Measurements from ENCODE around the gene FBN2. TPM values are rescaled to one million over a fixed set of nuclear protein-coding genes. Genes with fewer than 3 reads are reported as not detected.

The FBN2 gene
- total and polyA plus RNA-seq, 2 of the 4 experiments (the other 2 are of a cell fraction) = 26.7 to 69.0 TPM

DNA sequence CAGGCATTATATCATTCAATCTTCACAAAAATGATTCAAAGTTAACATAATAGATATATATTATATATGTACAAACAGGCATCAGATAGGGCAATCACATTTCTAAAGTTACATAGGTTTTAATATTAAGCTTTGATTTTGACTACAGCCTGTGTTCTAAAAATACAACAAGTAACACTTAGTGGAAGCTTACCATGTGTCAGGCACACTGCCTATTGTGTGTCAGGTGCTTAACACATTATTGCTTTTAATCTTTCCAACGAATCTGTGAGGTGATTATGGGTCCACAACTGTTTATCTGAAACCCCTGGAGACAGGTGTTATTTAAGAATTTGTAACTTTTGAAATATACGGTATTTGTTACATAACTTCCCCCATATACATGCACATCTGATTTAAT lies 25.2 kb downstream of the FBN2 start:
- TF ChIP-seq NFE2L2 (IDR thresholded peaks at IDR 0.05; ENCODE audit: low read depth, low read length) (no peak), RAD21 (IDR thresholded peaks at IDR 0.05; ENCODE audit: low read length) (no peak)
- peaks cover 6% of the 10 kb centered on the region for H3K36me3 ChIP-seq (ENCODE audit: control insufficient read depth, insufficient read depth, low read length)
- POLR2A ChIA-PET (ENCODE audit: unreplicated experiment) = interaction anchor here (0.7 kb wide), 1 partner anchor 15 kb away, joined by 3 read pairs; no protein-coding TSS in a partner anchor
- H4K91ac ChIP-seq (ENCODE audit: insufficient read depth, low read depth, low read length) = no peak overlapping the region
- no peak overlapping the region for H2BK5ac ChIP-seq (ENCODE audit: low read depth, low read length, poor library complexity, severe bottlenecking)
- no peak overlapping the region for H3K18ac ChIP-seq (ENCODE audit: low read depth, low read length)
- dilution Hi-C loops (cut with HindIII; ENCODE audit: low sequenced_read_pairs, unreplicated experiment) = no loop called here
- no peak overlapping the region for H3K23ac ChIP-seq (ENCODE audit: low read depth, low read length)
- H4K8ac ChIP-seq (ENCODE audit: low read depth in 2 of 2, low read length in 2 of 2) = no peak overlapping the region
- no peak overlapping the region for H3K4me3 ChIP-seq (ENCODE audit: insufficient read depth, low read depth, low read length)
- no peaks in the 10 kb centered on the region for H4K20me1 ChIP-seq (ENCODE audit: insufficient read depth, low read length)
- no peak overlapping the region for H2BK120ac ChIP-seq (ENCODE audit: low read depth, low read length)
- no peaks in the 10 kb centered on the region; the same call in 1 of the 2 replicates for H3K4me1 ChIP-seq (ENCODE audit: control insufficient read depth, insufficient read depth, low read length)
- no peak for ATAC-seq (ENCODE audit: low read depth)
- no peak overlapping the region for H3K14ac ChIP-seq (replicated peaks; ENCODE audit: low read depth, low read length)
- no peak overlapping the region for H3K4ac ChIP-seq (ENCODE audit: low read depth, low read length)
- no peak overlapping the region for H3K27ac ChIP-seq (ENCODE audit: insufficient read depth, low read length)
- H3K9ac ChIP-seq (ENCODE audit: low read depth, low read length) = no peak overlapping the region
- CTCF ChIA-PET = interaction anchor here (0.8 kb wide), 1 partner anchor 12 kb away, joined by 5 read pairs; no protein-coding TSS in a partner anchor
- no peaks in the 10 kb centered on the region for H3K79me1 ChIP-seq (ENCODE audit: low read depth in 1 of 2, low read length in 2 of 2)
- H3K27me3 ChIP-seq (ENCODE audit: control insufficient read depth, insufficient read depth, low read length) = no peaks in the 10 kb centered on the region
- in situ Hi-C loops (cut with MboI; ENCODE audit: low sequenced_read_pairs) = loop anchor here (25.0 kb wide), 1 partner anchor 324 kb away; no protein-coding TSS in a partner anchor
- no TSS peak for BruUV-seq (replicated peaks)
- DNase-seq = no peak
- H2BK20ac ChIP-seq (ENCODE audit: low read depth, low read length) = no peak overlapping the region
- no peak overlapping the region for H4K5ac ChIP-seq (ENCODE audit: low read depth, low read length)
- WGBS, 2 experiments (ENCODE audit: extremely low coverage in 2 of 2, insufficient read length in 1 of 2) = no CpG with 5 or more reads among the region's 2 CpGs
- no peak overlapping the region for H2AFZ ChIP-seq (replicated peaks; ENCODE audit: low read length, poor library complexity)
- H3K9me1 ChIP-seq (ENCODE audit: insufficient read depth, low read length) = peaks cover 3% of the 10 kb centered on the region; the same call in 1 of the 2 replicates
- H3K9me3 ChIP-seq (ENCODE audit: control insufficient read depth, insufficient read depth, low read length) = no peaks in the 10 kb centered on the region
- H2AK5ac ChIP-seq (ENCODE audit: low read depth, low read length) = no peak overlapping the region
- H2BK15ac ChIP-seq (ENCODE audit: low read depth, low read length) = no peak overlapping the region
- H3K4me2 ChIP-seq (ENCODE audit: low read depth, low read length) = no peak overlapping the region
- H3K56ac ChIP-seq (ENCODE audit: extremely low read depth, insufficient read depth, low read length) = no peak overlapping the region
- H2AK9ac ChIP-seq (replicated peaks; ENCODE audit: low read depth, low read length, poor library complexity) = no peak overlapping the region
- intact Hi-C loops (cut with micrococcal nuclease) = no loop called here
